ENCODE data around the gene CDC40. TPM values are rescaled to one million over a fixed set of nuclear protein-coding genes. Genes with fewer than 3 reads are reported as not detected.

The CDC40 gene
- 21.5 and 24.9 TPM in 2 replicates for total RNA-seq
- long read RNA-seq, transcript CDC40-201 (15 exons, 3,848 nt): major isoform, 9 of 24 reads
- long read RNA-seq, partial matches to known transcripts: 9 of 24 reads
- long read RNA-seq, other reads (novel, unspliced or antisense): 6 of 24 reads

GRCh38 chr6:110180228-110181008, at the start of gene CDC40:
Gene CDC40 (plus strand): TSS chr6:110180427. CDS start chr6:110180445, 18 bp downstream.
- Mint-ChIP-seq H3K9me3 (ENCODE audit: low read depth) (no peaks in the 10 kb centered on the region), H3K36me3 (ENCODE audit: insufficient read depth) (no peaks in the 10 kb centered on the region), H3K27me3 (no peaks in the 10 kb centered on the region), H3K4me3 (ENCODE audit: low read depth) (no peak within 1 kb of the TSS), H3K4me1 (ENCODE audit: low read depth) (peaks cover 7% of the 10 kb centered on the region), H3K27ac (peak within 1 kb of the TSS; percentile 72)
- no peak for TF ChIP-seq CTCF (IDR thresholded peaks at IDR 0.05; ENCODE audit: unreplicated experiment)
- peak; percentile 14 for DNase-seq (ENCODE audit: low spot score, unreplicated experiment)

GRCh38 chr6:110137924-110138887, 42.0 kb upstream of the CDC40 start:
- Mint-ChIP-seq H3K9me3 (ENCODE audit: low read depth) (peaks cover 29% of the 10 kb centered on the region), H3K27me3 (no peaks in the 10 kb centered on the region), H3K27ac (peak overlapping the region; percentile 84), H3K4me3 (ENCODE audit: low read depth) (no peak overlapping the region), H3K4me1 (ENCODE audit: low read depth) (no peaks in the 10 kb centered on the region), H3K36me3 (ENCODE audit: insufficient read depth) (peaks cover 40% of the 10 kb centered on the region)
- no peak for TF ChIP-seq CTCF (IDR thresholded peaks at IDR 0.05; ENCODE audit: unreplicated experiment)
- no peak for DNase-seq (ENCODE audit: low spot score, unreplicated experiment)

GRCh38 chr6:110139052-110139451, 41.2 kb upstream of the CDC40 start:
- DNase-seq (ENCODE audit: low spot score, unreplicated experiment): no peak
- no peak overlapping the region for H3K27ac Mint-ChIP-seq
- H3K27me3 Mint-ChIP-seq: no peaks in the 10 kb centered on the region
- TF ChIP-seq CTCF (IDR thresholded peaks at IDR 0.05; ENCODE audit: unreplicated experiment): no peak
- H3K9me3 Mint-ChIP-seq (ENCODE audit: low read depth): peaks cover 23% of the 10 kb centered on the region
- peaks cover 37% of the 10 kb centered on the region for H3K36me3 Mint-ChIP-seq (ENCODE audit: insufficient read depth)
- no peaks in the 10 kb centered on the region for H3K4me1 Mint-ChIP-seq (ENCODE audit: low read depth)
- H3K4me3 Mint-ChIP-seq (ENCODE audit: low read depth): no peak overlapping the region

- Mint-ChIP-seq H3K27me3 (no peaks in the 10 kb centered on the region), H3K9me3 (ENCODE audit: low read depth) (peaks cover 18% of the 10 kb centered on the region)
Observed at GRCh38 chr6:110140650-110141049, 39.6 kb upstream of the CDC40 start.

More at GRCh38 chr6:110140650-110141049, 39.6 kb upstream of the CDC40 start:
- no peak for DNase-seq (ENCODE audit: low spot score, unreplicated experiment)
- H3K36me3 Mint-ChIP-seq (ENCODE audit: insufficient read depth): peaks cover 35% of the 10 kb centered on the region
- no peak overlapping the region for H3K27ac Mint-ChIP-seq
- no peak for TF ChIP-seq CTCF (IDR thresholded peaks at IDR 0.05; ENCODE audit: unreplicated experiment)
- H3K4me1 Mint-ChIP-seq (ENCODE audit: low read depth): no peaks in the 10 kb centered on the region
- no peak overlapping the region for H3K4me3 Mint-ChIP-seq (ENCODE audit: low read depth)
